HG03354 (cell line): Measurements from ENCODE around the gene PRMT2.

ENCODE experiments used
- ATAC-seq: cut with Tn5 transposase; IDR thresholded peaks from one replicate; pipeline ENCODE4 v1.9.1; 2021; ENCODE audit warnings: mild to moderate bottlenecking; ENCODE audit not compliant: unreplicated experiment, poor library complexity, severe bottlenecking

The PRMT2 gene

DNA sequence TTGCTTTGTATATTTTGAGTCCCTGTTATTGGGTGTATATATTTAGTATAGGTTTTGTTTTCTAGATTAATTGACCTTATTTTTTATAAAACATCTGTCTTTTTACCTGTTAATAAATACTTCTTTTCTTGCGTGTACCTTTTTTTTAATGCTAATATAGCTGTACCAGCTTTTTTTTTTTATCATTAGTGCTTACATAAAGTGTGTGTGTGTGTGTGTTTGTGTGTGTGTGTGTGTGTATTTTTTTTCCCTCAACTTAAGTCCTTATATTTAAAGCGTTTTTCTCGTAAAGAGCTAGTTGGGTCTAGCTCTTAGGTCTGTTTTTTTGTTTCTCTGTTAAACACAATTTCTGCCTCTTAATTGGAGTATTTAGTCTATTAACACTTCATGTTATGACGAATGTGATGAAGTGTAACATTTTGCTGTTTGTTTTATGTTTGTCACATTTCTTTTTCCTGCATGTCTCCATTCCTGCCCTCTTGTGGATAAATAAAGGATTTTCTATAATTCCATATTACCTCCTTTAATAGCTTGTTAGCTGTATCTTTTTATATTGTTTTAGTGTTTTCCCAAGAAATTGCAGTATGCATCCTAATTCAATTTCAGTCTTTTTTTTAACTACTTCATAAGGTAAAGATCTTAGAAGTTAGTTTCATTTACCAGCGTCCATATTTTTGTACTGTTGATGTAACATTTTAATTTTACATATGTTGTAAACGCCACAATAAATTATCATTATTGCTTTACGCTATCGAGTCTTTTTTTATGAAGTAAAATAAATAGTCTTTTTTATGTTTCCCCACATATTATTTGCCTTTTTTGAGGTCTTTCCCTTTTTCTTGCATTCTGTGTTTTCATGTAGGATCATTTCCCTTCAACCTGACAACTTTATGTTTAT, 4.3 kb downstream of the PRMT2 start:
- ATAC-seq, result no peak

DNA sequence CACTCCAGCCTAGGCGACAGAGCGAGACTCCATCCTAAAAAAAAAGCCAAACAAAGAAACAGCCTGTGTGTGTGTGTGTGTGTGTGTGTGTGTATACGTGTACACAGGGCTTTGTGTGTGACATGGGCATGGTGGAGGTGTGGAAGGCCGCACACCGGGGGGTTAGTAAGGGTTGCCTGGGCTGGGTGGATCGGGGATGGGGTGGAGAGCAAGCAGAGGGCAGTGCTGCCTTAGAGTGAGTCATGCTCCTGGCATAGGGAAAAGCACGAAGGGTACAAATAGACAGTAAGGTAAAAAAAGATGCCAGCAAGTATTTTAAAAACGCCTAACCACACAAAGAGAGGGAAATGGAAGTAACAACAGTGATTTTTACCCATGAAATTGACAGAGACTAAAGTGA, 6.2 kb downstream of the PRMT2 start:
- ATAC-seq, result no peak

DNA sequence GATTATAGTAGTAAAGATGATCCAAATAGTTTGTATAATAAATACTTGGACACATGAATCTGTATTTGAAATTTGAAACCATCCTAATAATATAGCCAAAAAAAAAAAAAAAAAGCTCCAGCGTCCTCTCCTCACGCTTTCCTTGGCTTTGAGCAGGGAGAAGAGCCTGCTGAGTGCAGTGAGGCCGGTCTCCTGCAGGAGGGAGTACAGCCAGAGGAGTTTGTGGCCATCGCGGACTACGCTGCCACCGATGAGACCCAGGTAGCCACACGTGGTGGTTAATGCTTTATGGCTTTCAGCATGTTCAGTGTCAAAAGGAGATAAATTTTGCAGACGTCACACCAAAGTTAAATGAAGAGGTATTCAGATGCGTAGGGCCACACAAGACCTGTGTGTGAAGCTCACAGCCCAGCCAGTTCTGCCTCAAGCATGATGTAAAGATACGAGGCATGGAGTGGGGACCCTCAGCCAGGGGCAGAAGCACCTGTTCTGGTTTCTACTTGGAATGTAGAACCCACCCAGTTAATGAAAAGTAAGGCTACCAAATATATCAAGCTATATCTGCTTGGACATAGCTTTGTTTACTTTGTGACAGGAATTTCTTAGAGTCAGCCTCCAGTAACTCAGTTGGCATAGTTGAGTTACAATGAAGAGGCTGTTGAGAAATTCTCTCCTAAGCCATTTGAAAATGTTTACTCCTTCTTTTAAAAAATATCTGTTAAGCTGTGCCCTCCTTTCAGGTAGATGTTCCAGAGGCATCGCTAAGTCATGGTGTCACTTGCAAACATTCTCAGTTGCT, 8.1 kb downstream of the PRMT2 start:
- no peak for ATAC-seq

GRCh38 chr21:46645840-46646239, 10.4 kb downstream of the PRMT2 start:
- ATAC-seq, result no peak

DNA sequence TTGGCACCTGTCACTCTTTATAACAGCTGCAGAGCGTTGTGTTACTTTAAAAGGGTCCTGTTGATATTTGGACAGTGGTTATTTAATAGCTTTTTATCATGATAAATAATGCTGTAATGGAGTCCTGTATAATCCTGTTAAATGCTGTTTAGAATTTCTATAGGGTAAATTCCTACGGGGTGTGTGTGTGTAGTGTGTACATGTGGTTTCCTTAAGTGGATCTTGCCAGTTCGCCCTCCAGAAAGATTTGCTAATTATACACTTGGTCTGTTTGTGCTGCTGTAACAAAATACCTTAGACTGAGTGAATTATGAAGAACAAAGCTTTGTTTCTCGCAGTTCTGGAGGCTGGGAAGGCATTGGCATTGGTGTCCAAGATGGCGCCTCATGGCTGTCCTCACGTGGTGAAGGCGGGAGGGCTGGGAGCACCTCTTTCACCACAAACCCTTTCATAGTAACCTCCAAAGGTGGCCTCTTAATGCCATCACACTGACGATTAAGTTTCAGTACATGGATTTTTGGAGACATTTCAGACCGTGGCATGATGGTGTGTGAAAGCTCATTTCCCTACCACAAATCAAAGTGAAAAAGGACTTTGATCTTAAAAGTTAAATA, 11.2 kb downstream of the PRMT2 start:
- no peak for ATAC-seq

DNA sequence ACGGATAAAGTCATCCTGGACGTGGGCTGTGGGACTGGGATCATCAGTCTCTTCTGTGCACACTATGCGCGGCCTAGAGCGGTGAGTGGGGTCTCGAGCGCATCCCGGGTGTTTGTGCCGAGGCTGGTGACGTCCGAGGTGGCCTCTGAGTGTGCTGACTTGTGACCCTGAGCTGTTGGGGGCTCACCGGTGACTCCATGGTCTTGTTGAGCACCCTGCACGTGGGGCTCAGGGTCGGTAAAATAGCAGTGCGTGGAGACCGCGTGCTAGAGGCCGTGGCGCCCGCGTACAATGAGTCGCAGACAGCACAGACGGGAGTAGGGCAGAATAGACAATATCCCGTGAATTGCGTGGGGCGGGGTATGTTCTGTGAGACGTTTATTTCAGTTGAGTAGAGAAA, 13.1 kb downstream of the PRMT2 start:
- ATAC-seq, result no peak

GRCh38 chr21:46649356-46649755, 13.9 kb downstream of the PRMT2 start:
- no peak for ATAC-seq

GRCh38 chr21:46650476-46651098, 15.1 kb downstream of the PRMT2 start:
- ATAC-seq, result no peak

DNA sequence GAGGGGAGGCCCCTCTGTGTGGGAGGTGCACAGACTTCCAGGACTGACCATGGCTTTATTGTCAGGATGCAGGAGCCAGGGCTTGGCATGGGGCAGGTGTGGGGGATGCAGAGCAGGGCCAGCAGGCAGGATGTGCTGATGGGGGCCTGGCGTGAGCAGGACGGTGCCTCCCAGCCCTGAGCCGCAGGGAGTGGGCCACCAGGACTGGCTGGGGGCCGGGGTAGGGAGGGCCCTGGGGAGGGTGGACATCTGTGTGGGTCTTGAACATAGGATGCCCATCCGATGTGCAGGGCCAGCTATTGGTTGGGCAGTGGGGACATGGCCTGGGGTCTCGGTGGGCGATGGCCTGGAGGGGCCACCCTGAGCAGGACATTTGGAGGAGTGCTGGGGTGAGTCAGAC, 15.6 kb downstream of the PRMT2 start:
- ATAC-seq, result no peak

- ATAC-seq, result no peak
Observed at GRCh38 chr21:46655230-46655629, 19.8 kb downstream of the PRMT2 start.

DNA sequence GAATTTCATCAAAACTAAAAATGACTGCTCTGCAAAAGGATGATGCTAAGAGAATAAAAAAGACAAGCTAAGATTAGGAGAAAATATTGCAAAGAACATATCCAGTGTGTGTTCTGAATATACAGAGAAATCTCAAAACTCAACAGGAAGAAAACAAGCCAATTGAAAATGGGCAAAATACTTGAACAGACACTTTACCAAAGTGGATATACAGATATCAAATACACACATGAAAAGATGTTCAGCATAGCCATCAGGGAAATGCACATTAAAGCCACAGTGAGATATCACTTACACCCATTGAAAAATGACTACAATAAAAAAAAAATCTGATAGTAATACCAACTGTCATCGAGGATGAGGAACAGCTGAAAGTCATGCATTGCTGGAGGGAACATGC, 21.3 kb downstream of the PRMT2 start:
- ATAC-seq, result no peak

GRCh38 chr21:46660505-46660904, 25.0 kb downstream of the PRMT2 start:
- no peak for ATAC-seq

GRCh38 chr21:46661211-46661625, 25.7 kb downstream of the PRMT2 start:
- ATAC-seq, result no peak

DNA sequence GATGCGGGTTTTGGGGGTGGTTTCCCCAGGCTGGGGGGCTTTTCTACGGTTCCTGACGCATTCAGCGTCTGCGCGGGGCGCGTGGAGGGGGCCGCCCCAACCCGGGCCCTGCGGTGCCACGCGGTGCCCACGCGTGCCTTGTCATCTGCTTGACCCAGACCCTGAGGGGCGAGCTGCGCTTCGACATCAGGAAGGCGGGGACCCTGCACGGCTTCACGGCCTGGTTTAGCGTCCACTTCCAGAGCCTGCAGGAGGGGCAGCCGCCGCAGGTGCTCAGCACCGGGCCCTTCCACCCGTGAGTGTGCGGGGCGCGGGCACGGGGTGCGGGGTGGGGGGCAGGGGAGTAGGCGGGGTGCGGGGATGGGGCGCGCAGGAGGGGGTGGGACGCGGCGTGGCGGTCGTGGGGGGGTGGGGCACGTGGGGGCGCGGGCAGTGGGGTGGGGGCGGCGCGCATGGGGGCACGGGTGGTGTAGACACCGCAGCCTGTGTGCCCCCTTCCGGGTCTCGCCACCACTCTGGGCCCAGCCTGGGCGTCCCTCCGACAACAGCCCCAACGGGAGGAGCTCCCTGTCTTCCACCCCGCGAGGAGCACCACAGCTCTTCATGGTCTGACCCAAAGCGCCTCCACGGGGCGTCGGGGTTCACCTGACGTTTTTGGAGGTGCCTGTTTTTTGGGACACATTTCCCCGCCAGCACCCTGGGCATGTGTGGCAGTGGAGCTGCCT, 26.3 kb downstream of the PRMT2 start:
- no peak for ATAC-seq

DNA sequence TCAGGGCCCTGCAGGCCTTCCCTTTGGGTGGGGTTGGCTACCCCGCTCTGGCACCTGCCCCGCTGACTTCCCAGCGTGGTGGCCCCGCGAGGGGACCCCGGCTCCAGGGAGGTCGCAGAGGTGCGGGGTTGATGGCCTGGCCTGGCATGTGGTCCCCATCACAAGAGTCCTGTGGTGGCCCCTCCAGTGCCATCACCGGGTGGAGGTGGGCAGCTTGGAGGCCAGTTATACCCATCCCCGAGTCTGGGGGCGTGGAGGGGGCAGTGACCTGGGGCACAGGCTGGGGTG, 26.8 kb downstream of the PRMT2 start:
- ATAC-seq, result no peak

DNA sequence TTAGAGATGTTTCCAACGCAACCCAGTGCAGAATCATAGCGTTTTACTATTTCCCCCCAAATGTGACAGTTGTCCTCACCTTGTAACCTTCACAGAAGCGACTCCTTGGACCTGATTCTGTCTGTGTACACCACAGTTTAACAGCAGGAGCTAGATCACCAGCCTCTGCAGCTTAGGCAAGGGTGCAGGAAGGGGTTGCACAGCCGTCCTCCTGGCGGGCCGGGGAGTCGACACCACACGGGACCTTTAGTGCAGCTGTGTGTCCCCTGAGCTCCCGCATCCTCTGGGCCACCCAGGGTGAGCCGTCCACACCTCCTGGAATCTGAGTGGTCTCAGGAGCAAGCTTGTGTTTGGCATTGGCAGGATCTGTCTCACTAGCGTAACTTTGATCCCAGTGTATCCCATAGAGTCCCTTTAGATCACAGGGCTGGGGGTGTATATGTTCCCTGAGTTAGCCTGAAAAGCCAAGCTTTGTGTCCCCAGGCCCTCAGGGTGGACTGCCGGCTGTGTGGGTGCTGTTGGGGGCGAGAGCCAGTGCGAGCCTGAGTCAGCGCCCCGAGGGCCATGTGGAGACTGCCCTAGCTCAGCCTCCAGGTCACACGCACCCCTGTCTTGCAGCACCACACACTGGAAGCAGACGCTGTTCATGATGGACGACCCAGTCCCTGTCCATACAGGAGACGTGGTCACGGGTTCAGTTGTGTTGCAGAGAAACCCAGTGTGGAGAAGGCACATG, 27.5 kb downstream of the PRMT2 start:
- ATAC-seq, result no peak

- no peak for ATAC-seq
Observed at GRCh38 chr21:46663754-46664153, 28.3 kb downstream of the PRMT2 start.

- no peak for ATAC-seq
Observed at GRCh38 chr21:46664316-46664995, 29.0 kb downstream of the PRMT2 start.

GRCh38 chr21:46665566-46665965, 30.1 kb downstream of the PRMT2 start:
- ATAC-seq, result no peak
